ENCODE results near the gene NAT16. TPM values are rescaled to one million over a fixed set of nuclear protein-coding genes. Genes with fewer than 3 reads are reported as not detected.
"Not testable (repeated sequence)": the region's sequence is repeated elsewhere in the genome, so short reads cannot be mapped to it uniquely, and the experiment has no call there.

Gene NAT16
- total and polyA plus RNA-seq, 2 donors, result not detected

- Histone ChIP-seq H3K4me1 (ENCODE audit: control insufficient read depth in 2 of 2, insufficient read depth in 2 of 2, low read length in 2 of 2) (peaks cover 33 to 44% of the 10 kb centered on the region in 2 donors), H3K27ac (ENCODE audit: low read depth in 1 of 2, low read length in 1 of 2) (peak within 1 kb of the TSS; percentile 59 to 62), H3K36me3 (ENCODE audit: control insufficient read depth in 2 of 2, insufficient read depth in 2 of 2, low read length in 1 of 2) (no peaks in the 10 kb centered on the region), H3K27me3 (ENCODE audit: control insufficient read depth in 2 of 2, insufficient read depth in 1 of 2, low read length in 1 of 2) (peaks cover 4 to 36% of the 10 kb centered on the region in 2 donors), H3K4me3 (ENCODE audit: low read length in 2 of 2) (peak within 1 kb of the TSS in 1 of 2 donors; percentile 28), H3K9me3 (ENCODE audit: control insufficient read depth in 2 of 2, insufficient read depth in 1 of 2, low read length in 1 of 2) (no peaks in the 10 kb centered on the region)
- peak; percentile 38 to 86 (median 60) for DNase-seq (ENCODE audit: low read depth in 6 of 9, low spot score in 9 of 9)
- 9% methylated on average over 22 of the region's 22 CpGs for WGBS
These were observed 53.2 kb downstream of the NAT16 start, which contains the start of gene SERPINE1 for GRCh38 chr7:101126651-101127459. Gene SERPINE1 (plus strand): TSS chr7:101127104. CDS start chr7:101128394, 1,290 bp downstream.

GRCh38 chr7:101125989-101126650 is 54.0 kb downstream of the NAT16 start:
- H3K4me1 ChIP-seq (ENCODE audit: control insufficient read depth in 2 of 2, insufficient read depth in 2 of 2, low read length in 2 of 2), result peaks cover 33 to 46% of the 10 kb centered on the region in 2 donors

GRCh38 chr7:101124376-101125056 is 55.6 kb downstream of the NAT16 start:
- no peaks in the 10 kb centered on the region for H3K9me3 ChIP-seq (ENCODE audit: control insufficient read depth in 2 of 2, insufficient read depth in 1 of 2, low read length in 1 of 2)
- H3K27ac ChIP-seq (ENCODE audit: low read depth in 1 of 2, low read length in 1 of 2), result peak overlapping the region in 1 of 2 donors; percentile 36
- H3K36me3 ChIP-seq (ENCODE audit: control insufficient read depth in 2 of 2, insufficient read depth in 2 of 2, low read length in 1 of 2), result no peaks in the 10 kb centered on the region
- whole genome bisulfite sequencing, result 18% methylated on average over 7 of the region's 7 CpGs
- H3K27me3 ChIP-seq (ENCODE audit: control insufficient read depth in 2 of 2, insufficient read depth in 1 of 2, low read length in 1 of 2), result peaks cover 4 to 53% of the 10 kb centered on the region in 2 donors
- peaks cover 33 to 49% of the 10 kb centered on the region in 2 donors for H3K4me1 ChIP-seq (ENCODE audit: control insufficient read depth in 2 of 2, insufficient read depth in 2 of 2, low read length in 2 of 2)
- no peak for DNase-seq (ENCODE audit: low read depth in 6 of 9, low spot score in 9 of 9)
- no peak overlapping the region for H3K4me3 ChIP-seq (ENCODE audit: low read length in 2 of 2)

More at GRCh38 chr7:101125989-101126650, 54.0 kb downstream of the NAT16 start:
- no peak for DNase-seq (ENCODE audit: low read depth in 6 of 9, low spot score in 9 of 9)
- H3K36me3 ChIP-seq (ENCODE audit: control insufficient read depth in 2 of 2, insufficient read depth in 2 of 2, low read length in 1 of 2), result no peaks in the 10 kb centered on the region
- H3K4me3 ChIP-seq (ENCODE audit: low read length in 2 of 2), result no peak overlapping the region
- H3K9me3 ChIP-seq (ENCODE audit: control insufficient read depth in 2 of 2, insufficient read depth in 1 of 2, low read length in 1 of 2), result no peaks in the 10 kb centered on the region
- 47% methylated on average over 15 of the region's 15 CpGs for WGBS
- H3K27ac ChIP-seq (ENCODE audit: low read depth in 1 of 2, low read length in 1 of 2), result peak overlapping the region in 1 of 2 donors; percentile 62
- peaks cover 4 to 41% of the 10 kb centered on the region in 2 donors for H3K27me3 ChIP-seq (ENCODE audit: control insufficient read depth in 2 of 2, insufficient read depth in 1 of 2, low read length in 1 of 2)

DNA sequence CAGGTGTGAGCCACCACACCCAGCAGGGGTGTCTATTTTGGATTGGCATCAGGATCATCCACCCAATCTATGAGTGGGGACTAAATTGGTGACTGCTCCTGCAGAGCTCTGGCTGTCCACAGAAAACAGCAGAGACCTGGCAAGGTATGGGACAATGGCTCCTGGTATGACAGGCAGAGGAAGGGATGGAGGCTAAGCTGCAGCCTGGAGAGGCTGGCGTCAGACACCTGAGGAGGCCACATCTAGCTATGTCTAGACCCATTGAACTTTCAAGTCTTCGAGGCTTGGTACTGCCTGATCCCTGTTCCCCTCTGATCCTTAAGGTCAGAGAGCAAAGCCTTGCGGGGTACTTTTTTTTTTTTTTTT is 56.4 kb downstream of the NAT16 start:
- no peak overlapping the region for H3K4me3 ChIP-seq (ENCODE audit: low read length in 2 of 2)
- peaks cover 4 to 55% of the 10 kb centered on the region in 2 donors for H3K27me3 ChIP-seq (ENCODE audit: control insufficient read depth in 2 of 2, insufficient read depth in 1 of 2, low read length in 1 of 2)
- no peak overlapping the region for H3K27ac ChIP-seq (ENCODE audit: low read depth in 1 of 2, low read length in 1 of 2)
- WGBS, result 78% methylated on average over 3 of the region's 3 CpGs
- DNase-seq (ENCODE audit: low read depth in 6 of 9, low spot score in 9 of 9), result no peak
- no peaks in the 10 kb centered on the region for H3K9me3 ChIP-seq (ENCODE audit: control insufficient read depth in 2 of 2, insufficient read depth in 1 of 2, low read length in 1 of 2)
- H3K4me1 ChIP-seq (ENCODE audit: control insufficient read depth in 2 of 2, insufficient read depth in 2 of 2, low read length in 2 of 2), result peaks cover 33 to 50% of the 10 kb centered on the region in 2 donors
- no peaks in the 10 kb centered on the region for H3K36me3 ChIP-seq (ENCODE audit: control insufficient read depth in 2 of 2, insufficient read depth in 2 of 2, low read length in 1 of 2)

DNA sequence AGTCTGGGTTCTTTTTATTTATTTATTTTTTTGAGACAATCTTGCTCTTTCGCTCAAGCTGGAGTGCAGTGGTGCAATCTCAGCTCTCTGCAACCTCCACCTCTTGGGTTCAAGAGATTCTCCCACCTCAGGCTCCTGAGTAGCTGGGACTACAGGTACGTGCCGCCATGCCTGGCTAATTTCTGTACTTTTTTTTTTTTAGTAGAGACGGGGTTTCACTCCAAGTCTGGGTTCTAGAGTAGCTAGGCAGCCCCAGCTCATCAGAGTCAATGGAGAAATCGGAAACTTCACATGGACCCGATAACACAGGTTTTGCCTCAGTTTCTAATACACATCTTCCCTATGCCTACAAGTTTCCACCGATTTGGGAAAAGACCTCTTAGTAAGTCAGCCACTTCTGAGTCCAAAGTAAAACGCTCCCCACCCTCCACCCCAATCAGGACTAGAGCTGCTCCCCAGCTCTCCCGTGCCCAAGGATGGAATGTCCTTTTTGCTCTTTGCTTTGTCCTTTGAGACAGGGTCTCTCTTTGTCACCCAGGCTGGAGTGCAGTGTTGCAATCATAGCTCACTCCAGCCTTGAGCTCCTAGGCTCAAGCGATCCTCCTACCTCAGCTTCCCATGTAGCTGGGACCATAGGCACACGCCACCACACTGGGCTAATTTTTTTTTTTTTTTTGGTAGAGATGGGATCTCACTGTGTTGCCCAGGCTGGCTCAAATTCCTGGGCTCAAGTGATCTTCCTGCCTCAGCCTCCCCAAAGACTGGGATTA is 57.0 kb downstream of the NAT16 start:
- 97% methylated on average over 11 of the region's 11 CpGs for WGBS
- Histone ChIP-seq H3K27me3 (ENCODE audit: control insufficient read depth in 2 of 2, insufficient read depth in 1 of 2, low read length in 1 of 2) (peaks cover 4 to 51% of the 10 kb centered on the region in 2 donors), H3K4me1 (ENCODE audit: control insufficient read depth in 2 of 2, insufficient read depth in 2 of 2, low read length in 2 of 2) (peaks cover 28 to 45% of the 10 kb centered on the region in 2 donors), H3K27ac (ENCODE audit: low read depth in 1 of 2, low read length in 1 of 2) (no peak overlapping the region), H3K36me3 (ENCODE audit: control insufficient read depth in 2 of 2, insufficient read depth in 2 of 2, low read length in 1 of 2) (no peaks in the 10 kb centered on the region), H3K9me3 (ENCODE audit: control insufficient read depth in 2 of 2, insufficient read depth in 1 of 2, low read length in 1 of 2) (no peaks in the 10 kb centered on the region), H3K4me3 (ENCODE audit: low read length in 2 of 2) (no peak overlapping the region)
- no peak for DNase-seq (ENCODE audit: low read depth in 6 of 9, low spot score in 9 of 9)

DNA sequence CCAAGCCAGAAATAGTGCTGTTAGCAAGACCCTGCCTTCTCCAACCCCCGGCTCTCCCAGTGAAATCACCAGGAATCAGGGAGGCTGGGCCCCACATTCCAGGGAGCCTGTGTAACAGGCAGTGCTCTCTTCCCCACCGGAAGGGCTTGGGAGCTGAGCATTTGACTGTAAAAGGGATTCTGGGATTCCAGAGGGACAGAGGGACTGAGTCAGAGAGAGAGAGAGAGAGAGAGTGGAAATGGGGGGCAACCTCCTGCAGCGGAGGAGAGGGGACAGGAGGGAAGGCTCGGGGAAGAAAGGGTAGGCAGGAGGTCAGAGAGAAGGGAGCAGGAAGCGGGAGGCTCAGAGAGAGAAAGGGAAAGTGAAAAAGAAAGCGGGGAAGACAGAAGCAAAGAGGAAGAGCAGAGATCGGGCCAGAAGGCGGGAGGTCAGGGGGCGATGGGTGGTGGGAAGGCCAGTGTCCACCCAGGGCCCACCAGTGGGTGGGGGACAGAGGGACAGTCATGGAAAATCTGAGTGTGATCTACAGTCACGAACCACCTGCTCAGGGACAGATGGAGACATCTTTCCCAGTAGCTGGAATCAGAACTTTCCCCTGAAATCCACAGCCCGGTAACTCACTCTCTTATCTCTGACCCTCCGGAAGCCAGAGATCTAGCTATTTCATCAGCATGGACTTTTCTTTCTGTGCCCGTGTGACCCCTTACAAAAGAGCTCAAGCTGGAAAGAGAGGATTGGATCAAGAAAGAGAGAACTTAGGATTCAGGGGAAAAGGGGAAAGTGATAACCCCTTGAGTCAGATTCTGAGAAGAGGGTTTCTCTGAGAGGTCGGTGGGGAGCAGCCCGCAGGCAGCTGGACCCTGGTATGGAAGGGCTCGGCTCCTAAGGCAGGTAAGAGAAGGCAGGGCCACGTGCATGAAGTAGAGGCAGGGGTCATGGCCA is 57.8 kb downstream of the NAT16 start:
- no peak for DNase-seq (ENCODE audit: low read depth in 6 of 9, low spot score in 9 of 9)
- Histone ChIP-seq H3K27me3 (ENCODE audit: control insufficient read depth in 2 of 2, insufficient read depth in 1 of 2, low read length in 1 of 2) (peaks cover 4 to 52% of the 10 kb centered on the region in 2 donors), H3K36me3 (ENCODE audit: control insufficient read depth in 2 of 2, insufficient read depth in 2 of 2, low read length in 1 of 2) (no peaks in the 10 kb centered on the region), H3K4me1 (ENCODE audit: control insufficient read depth in 2 of 2, insufficient read depth in 2 of 2, low read length in 2 of 2) (peaks cover 20 to 36% of the 10 kb centered on the region in 2 donors), H3K9me3 (ENCODE audit: control insufficient read depth in 2 of 2, insufficient read depth in 1 of 2, low read length in 1 of 2) (no peaks in the 10 kb centered on the region), H3K27ac (ENCODE audit: low read depth in 1 of 2, low read length in 1 of 2) (peak overlapping the region; percentile 55 to 60), H3K4me3 (ENCODE audit: low read length in 2 of 2) (peak overlapping the region in 1 of 2 donors; percentile 15)
- WGBS, result 40% methylated on average over 17 of the region's 17 CpGs

DNA sequence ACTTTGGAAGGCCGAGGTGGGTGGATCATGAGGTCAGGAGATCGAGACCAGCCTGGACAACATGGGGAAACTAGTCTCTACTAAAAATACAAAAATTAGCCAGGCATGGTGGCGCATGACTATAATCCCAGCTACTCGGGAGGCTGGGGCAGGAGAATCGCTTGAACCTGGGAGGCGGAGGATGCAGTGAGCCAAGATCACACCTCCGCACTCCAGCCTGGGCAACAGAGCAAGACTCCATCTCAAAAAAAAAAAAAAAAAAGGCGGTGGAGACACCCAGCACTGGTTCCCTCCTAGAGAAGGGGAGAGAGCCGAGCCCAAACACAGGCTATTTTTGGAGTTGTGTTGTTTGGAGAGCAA is 58.5 kb downstream of the NAT16 start:
- not testable (repeated sequence) for H3K36me3 ChIP-seq (ENCODE audit: control insufficient read depth in 2 of 2, insufficient read depth in 2 of 2, low read length in 1 of 2); DNase-seq (ENCODE audit: low read depth in 6 of 9, low spot score in 9 of 9); H3K9me3 ChIP-seq (ENCODE audit: control insufficient read depth in 2 of 2, insufficient read depth in 1 of 2, low read length in 1 of 2); H3K4me3 ChIP-seq (ENCODE audit: low read length in 2 of 2)
- H3K27me3 ChIP-seq (ENCODE audit: control insufficient read depth in 2 of 2, insufficient read depth in 1 of 2, low read length in 1 of 2), result peaks cover 4 to 48% of the 10 kb centered on the region in 2 donors
- WGBS, result 88% methylated on average over 8 of the region's 9 CpGs
- H3K27ac ChIP-seq (ENCODE audit: low read depth in 1 of 2, low read length in 1 of 2), result peak overlapping the region in 1 of 2 donors; percentile 55
- H3K4me1 ChIP-seq (ENCODE audit: control insufficient read depth in 2 of 2, insufficient read depth in 2 of 2, low read length in 2 of 2), result peaks cover 14 to 30% of the 10 kb centered on the region in 2 donors

Data from thymus (tissue), 11 donors.